Measurements from ENCODE around the gene UPP1.

DNA sequence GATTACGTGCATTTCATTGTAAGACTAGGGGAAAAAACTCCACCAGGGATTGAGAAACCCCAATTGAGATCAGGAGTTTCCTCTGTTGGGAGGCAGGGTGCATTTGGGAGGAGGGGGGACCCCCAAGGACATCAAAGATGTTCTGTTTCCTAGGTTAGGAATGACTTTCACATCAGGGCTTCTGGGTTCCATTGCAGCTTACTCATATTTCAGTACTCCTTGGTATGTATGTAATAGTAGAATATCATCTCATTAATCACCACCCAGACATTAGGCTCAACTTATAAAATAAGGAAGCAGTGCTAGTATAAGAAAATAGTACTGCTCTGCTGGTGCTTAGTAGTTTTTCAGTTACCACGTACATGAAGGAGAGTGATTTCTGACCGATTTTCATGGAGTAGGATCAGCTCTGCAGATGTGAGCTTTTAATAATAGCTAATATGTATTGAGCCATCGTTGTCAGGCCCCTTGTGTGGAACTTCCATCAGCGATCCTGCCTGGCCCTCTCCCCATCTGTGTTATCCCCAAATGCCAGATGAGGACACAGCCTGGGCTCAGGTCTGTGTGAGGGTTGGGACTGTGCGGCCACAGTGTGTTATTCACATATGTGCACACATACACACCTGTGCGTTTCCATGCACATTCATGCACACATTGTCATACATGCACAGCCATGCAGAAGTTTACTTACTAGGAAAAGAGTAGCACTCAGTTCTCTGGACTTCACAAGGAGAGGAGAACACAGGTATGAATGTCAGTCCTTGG lies 23.5 kb downstream of the UPP1 start:
- TF ChIP-seq NFE2L2 (IDR thresholded peaks at IDR 0.05; ENCODE audit: low read length) = no peak
- no peak for TF ChIP-seq TCF7 (IDR thresholded peaks at IDR 0.05; ENCODE audit: low read depth)
- TF ChIP-seq, protein P1, sequence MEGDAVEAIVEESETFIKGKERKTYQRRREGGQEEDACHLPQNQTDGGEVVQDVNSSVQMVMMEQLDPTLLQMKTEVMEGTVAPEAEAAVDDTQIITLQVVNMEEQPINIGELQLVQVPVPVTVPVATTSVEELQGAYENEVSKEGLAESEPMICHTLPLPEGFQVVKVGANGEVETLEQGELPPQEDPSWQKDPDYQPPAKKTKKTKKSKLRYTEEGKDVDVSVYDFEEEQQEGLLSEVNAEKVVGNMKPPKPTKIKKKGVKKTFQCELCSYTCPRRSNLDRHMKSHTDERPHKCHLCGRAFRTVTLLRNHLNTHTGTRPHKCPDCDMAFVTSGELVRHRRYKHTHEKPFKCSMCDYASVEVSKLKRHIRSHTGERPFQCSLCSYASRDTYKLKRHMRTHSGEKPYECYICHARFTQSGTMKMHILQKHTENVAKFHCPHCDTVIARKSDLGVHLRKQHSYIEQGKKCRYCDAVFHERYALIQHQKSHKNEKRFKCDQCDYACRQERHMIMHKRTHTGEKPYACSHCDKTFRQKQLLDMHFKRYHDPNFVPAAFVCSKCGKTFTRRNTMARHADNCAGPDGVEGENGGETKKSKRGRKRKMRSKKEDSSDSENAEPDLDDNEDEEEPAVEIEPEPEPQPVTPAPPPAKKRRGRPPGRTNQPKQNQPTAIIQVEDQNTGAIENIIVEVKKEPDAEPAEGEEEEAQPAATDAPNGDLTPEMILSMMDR (CRISPR knock-in tag; IDR thresholded peaks at IDR 0.05) = no peak
- TF ChIP-seq ZNF501 (CRISPR knock-in tag; IDR thresholded peaks at IDR 0.05) = no peak
- no peak for TF ChIP-seq CAMTA2 (CRISPR knock-in tag; IDR thresholded peaks at IDR 0.05; ENCODE audit: borderline replicate concordance)
- no peak for TF ChIP-seq KAT7 (CRISPR knock-in tag; IDR thresholded peaks at IDR 0.05; ENCODE audit: borderline replicate concordance)
- no peak for TF ChIP-seq MEIS1 (CRISPR knock-in tag; IDR thresholded peaks at IDR 0.05; ENCODE audit: borderline replicate concordance)
- TF ChIP-seq ZNF788 (CRISPR knock-in tag; IDR thresholded peaks at IDR 0.05; ENCODE audit: borderline replicate concordance) = no peak
- TF ChIP-seq, protein P2, sequence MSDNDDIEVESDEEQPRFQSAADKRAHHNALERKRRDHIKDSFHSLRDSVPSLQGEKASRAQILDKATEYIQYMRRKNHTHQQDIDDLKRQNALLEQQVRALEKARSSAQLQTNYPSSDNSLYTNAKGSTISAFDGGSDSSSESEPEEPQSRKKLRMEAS (IDR thresholded peaks at IDR 0.05) = no peak
- TF ChIP-seq ZNF570 (CRISPR knock-in tag; IDR thresholded peaks at IDR 0.05; ENCODE audit: borderline replicate concordance) = no peak
- no peak for TF ChIP-seq NRL (CRISPR knock-in tag; IDR thresholded peaks at IDR 0.05; ENCODE audit: borderline replicate concordance)
- no peak for TF ChIP-seq SRY (CRISPR knock-in tag; IDR thresholded peaks at IDR 0.05)

All from HepG2 (cell line).